Thyroid gland (tissue), 4 donors: ENCODE data around the gene RPL11. TPM values are rescaled to one million over a fixed set of nuclear protein-coding genes. Genes with fewer than 3 reads are reported as not detected.
A peak's percentile ranks its signal among the peaks of the same experiment; 100 is the strongest.

Experiments
- DNase-seq, 2 donors: peaks; one replicate each; pipeline ENCODE4 v3.0.0-alpha.2; 2019
- H3K27ac ChIP-seq, 3 donors: fragments of 200-600 bp; sonication (generic); 1 replicate in 2 of 3; 2 replicates in 1 of 3; pipeline ENCODE4 v1.5.1; 2016 to 2019; ENCODE audit warnings: mild to moderate bottlenecking in 1 of 3, moderate library complexity in 1 of 3
- H3K27me3 ChIP-seq: fragments of 200-600 bp; sonication (generic); one replicate; pipeline ENCODE4 v1.5.1; 2019
- H3K36me3 ChIP-seq, 2 donors: fragments of 200-600 bp; sonication (generic); one replicate each; pipeline ENCODE4 v1.5.1; 2016 to 2019
- H3K4me1 ChIP-seq, 2 donors: fragments of 200-600 bp; sonication (generic); one replicate each; pipeline ENCODE4 v1.5.1; 2017 to 2019
- H3K4me3 ChIP-seq, 3 donors: fragments of 200-600 bp; sonication (generic); replicated peaks in 1 of 3; 1 replicate in 2 of 3; 2 replicates in 1 of 3; pipeline ENCODE4 v1.5.1; 2016; ENCODE audit warnings: mild to moderate bottlenecking in 1 of 3
- H3K9me3 ChIP-seq: fragments of 200-600 bp; sonication (generic); one replicate; pipeline ENCODE4 v1.5.1; 2017
- POLR2A ChIP-seq, 2 donors: fragments of 450-650 bp; IDR thresholded peaks; one replicate each; pipeline ENCODE4 v1.6.1; 2017; ENCODE audit warnings: antibody characterized with exemption in 2 of 2, mild to moderate bottlenecking in 2 of 2, moderate library complexity in 1 of 2
- WGBS, 2 donors: methylation state at CpG; one replicate each; pipeline ENCODE4 v1.1.5; 2017; 5-methylcytosine and 5-hydroxymethylcytosine counted together
- intact Hi-C: fragments of 100-400 bp; cut with DNase I; formaldehyde crosslinking; loops from one replicate; pipeline ENCODE4 v1.15.1; 2023
- total RNA-seq, 4 donors: library from RNA; depleted of rRNA; stranded (reverse); fragments of >200 nt; gene quantifications; one replicate each; pipeline ENCODE4 v1.2.3, GENCODE V29; 2016
- TF ChIP-seq, protein P1 (sequence below), 6 experiments: fragments of 200-600 bp in 3 of 6; fragments of 450-650 bp in 3 of 6; sonication (generic) in 3 of 6; IDR thresholded peaks; one replicate each; pipeline ENCODE4 v1.5.1; 2016 to 2019; ENCODE audit warnings: antibody characterized with exemption in 6 of 6, mild to moderate bottlenecking in 2 of 6, inconsistent platforms in 1 of 6, moderate library complexity in 1 of 6

The RPL11 gene
- total RNA-seq, 4 donors from 2014 or later = 669 to 1,720 (median 801) TPM

DNA sequence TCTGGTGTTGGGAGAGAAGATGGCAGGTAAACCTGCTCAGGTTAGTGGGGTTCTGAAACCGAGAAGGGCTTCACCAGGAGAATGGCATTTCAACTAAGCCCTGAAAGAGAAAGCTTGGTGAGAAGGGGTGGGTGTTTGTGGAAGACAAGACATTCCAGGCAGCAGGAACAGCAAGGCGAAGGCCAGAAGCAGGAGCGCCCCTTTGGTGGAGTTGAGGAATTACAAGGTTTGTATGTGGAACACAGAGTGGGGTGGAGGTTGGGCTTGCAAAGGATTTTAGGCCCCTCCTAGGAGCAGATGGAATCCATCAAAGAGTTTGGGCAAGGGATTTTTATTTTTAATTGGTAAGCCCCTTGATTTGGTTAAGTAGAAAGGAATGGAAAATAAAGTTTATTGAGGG lies 26.9 kb downstream of the RPL11 start:
- no peak for TF ChIP-seq POLR2A (IDR thresholded peaks at IDR 0.05)
- TF ChIP-seq, protein P1, sequence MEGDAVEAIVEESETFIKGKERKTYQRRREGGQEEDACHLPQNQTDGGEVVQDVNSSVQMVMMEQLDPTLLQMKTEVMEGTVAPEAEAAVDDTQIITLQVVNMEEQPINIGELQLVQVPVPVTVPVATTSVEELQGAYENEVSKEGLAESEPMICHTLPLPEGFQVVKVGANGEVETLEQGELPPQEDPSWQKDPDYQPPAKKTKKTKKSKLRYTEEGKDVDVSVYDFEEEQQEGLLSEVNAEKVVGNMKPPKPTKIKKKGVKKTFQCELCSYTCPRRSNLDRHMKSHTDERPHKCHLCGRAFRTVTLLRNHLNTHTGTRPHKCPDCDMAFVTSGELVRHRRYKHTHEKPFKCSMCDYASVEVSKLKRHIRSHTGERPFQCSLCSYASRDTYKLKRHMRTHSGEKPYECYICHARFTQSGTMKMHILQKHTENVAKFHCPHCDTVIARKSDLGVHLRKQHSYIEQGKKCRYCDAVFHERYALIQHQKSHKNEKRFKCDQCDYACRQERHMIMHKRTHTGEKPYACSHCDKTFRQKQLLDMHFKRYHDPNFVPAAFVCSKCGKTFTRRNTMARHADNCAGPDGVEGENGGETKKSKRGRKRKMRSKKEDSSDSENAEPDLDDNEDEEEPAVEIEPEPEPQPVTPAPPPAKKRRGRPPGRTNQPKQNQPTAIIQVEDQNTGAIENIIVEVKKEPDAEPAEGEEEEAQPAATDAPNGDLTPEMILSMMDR (IDR thresholded peaks at IDR 0.05) = peak in 3 of 6 experiments; percentile 34 to 47 (median 38)
- no peaks in the 10 kb centered on the region for H3K27me3 ChIP-seq
- no peaks in the 10 kb centered on the region for H3K4me1 ChIP-seq
- no peaks in the 10 kb centered on the region for H3K36me3 ChIP-seq
- no peak overlapping the region for H3K4me3 ChIP-seq
- no peaks in the 10 kb centered on the region for H3K9me3 ChIP-seq
- peak; percentile 5 to 22 for DNase-seq
- WGBS, 2 donors = 65 to 67% methylated on average over 3 of the region's 3 CpGs
- intact Hi-C loops = no loop called here
- H3K27ac ChIP-seq = no peak overlapping the region

DNA sequence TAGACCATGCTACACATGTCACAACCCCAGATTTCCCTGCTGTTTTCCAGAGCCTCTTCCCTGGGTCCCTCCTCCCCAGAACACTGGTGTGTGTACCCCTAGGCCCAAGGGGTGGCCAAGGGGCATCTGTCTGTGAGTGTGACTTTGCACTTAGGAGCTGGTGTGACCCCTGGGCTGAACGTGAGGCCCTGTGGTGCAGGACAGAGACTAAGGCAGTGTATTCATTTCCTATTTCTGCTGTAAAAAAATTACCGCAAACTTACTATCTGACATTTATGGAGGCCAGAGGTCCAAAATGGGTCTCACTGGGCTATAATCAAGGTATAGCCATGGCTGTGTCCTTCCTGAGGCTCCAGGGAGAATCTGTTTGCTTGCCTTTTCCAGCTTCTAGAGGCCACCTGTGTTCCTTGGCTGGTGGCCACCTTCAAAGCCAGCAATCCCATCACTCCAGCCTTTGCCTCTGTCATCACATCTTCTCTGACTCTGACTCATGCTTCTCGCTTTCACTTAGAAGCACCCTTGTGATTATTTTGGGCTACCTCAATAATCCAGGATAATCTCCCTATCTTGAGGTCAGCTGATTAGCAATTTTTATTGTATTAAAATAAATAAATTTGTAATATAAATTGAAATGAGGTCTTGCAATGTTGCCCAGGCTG lies 27.7 kb downstream of the RPL11 start:
- intact Hi-C loops = no loop called here
- Histone ChIP-seq H3K27me3 (no peaks in the 10 kb centered on the region), H3K9me3 (no peaks in the 10 kb centered on the region), H3K27ac (no peak overlapping the region), H3K36me3 (no peaks in the 10 kb centered on the region), H3K4me1 (no peaks in the 10 kb centered on the region), H3K4me3 (no peak overlapping the region)
- 86 to 95% methylated on average over 3 of the region's 3 CpGs for WGBS, 2 donors
- TF ChIP-seq, protein P1 (IDR thresholded peaks at IDR 0.05) = no peak
- TF ChIP-seq POLR2A (IDR thresholded peaks at IDR 0.05) = no peak
- DNase-seq = no peak

DNA sequence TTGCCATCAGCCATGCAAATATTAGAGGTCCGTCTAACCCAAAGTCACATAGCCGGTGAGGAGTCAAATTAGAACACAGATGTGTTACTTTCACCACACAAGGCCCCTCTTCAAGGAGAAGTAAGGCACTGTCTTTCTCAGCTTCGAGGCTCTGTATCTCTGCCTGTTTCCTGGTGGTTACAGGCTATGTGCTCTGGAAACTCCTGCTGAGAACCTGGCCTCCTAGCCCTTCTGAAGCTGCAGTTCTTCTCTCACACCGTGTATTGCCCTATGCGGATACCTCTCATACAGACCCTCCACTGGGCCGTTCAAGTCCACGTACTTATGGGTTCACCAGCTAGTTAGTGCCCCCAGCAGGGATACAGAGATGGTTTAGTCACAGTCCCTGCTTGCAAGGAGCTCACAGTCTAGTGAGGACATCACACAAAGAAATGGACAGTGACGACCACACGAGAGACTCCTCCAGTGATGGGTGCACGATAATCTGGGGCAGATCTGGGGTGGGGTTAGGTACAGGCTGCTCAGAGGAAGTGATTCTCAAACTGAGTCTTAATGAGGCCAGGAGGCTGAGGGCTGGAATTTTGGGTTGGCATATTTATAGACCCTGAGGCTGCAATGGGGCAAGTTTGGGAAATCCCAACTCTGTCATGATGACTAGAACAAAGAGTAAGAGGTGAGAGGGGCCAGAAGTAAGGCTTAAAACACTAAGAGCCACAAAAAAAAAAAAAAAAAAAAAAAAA lies 28.8 kb downstream of the RPL11 start:
- H3K36me3 ChIP-seq = no peaks in the 10 kb centered on the region
- no peaks in the 10 kb centered on the region for H3K9me3 ChIP-seq
- 91 to 94% methylated on average over 10 of the region's 10 CpGs for WGBS, 2 donors
- no peaks in the 10 kb centered on the region for H3K27me3 ChIP-seq
- TF ChIP-seq, protein P1 (IDR thresholded peaks at IDR 0.05) = no peak
- TF ChIP-seq POLR2A (IDR thresholded peaks at IDR 0.05) = no peak
- no peak overlapping the region for H3K4me3 ChIP-seq
- no peak overlapping the region for H3K27ac ChIP-seq
- H3K4me1 ChIP-seq = no peaks in the 10 kb centered on the region
- intact Hi-C loops = no loop called here
- DNase-seq = no peak

DNA sequence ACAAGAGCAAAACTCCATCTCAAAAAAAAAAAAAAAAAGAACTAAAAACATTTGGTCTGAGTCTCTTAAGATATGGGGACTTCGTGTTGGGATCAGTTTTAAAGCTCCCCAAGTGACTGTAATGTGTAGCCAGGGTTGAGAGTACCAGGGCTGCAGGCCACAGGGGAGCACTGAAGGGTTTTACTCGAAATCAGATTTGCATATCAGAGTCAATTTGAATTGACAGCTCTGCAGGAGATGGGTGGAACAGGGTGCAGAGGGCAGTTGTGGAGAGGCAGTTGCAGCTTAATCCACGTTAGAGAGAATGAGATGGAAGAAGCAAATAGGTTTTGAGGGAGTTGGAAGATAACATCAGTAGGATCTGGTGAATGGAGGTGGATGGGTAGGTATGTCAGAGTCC lies 31.0 kb downstream of the RPL11 start:
- intact Hi-C loops = no loop called here
- 76 to 77% methylated on average over 3 of the region's 3 CpGs for WGBS, 2 donors
- no peak for DNase-seq
- no peaks in the 10 kb centered on the region for H3K9me3 ChIP-seq
- H3K27me3 ChIP-seq = no peaks in the 10 kb centered on the region
- TF ChIP-seq POLR2A (IDR thresholded peaks at IDR 0.05) = no peak
- TF ChIP-seq, protein P1 (IDR thresholded peaks at IDR 0.05) = no peak
- H3K27ac ChIP-seq = no peak overlapping the region
- H3K4me1 ChIP-seq = peaks cover 8 to 11% of the 10 kb centered on the region in 2 donors
- no peaks in the 10 kb centered on the region for H3K36me3 ChIP-seq
- no peak overlapping the region for H3K4me3 ChIP-seq

DNA sequence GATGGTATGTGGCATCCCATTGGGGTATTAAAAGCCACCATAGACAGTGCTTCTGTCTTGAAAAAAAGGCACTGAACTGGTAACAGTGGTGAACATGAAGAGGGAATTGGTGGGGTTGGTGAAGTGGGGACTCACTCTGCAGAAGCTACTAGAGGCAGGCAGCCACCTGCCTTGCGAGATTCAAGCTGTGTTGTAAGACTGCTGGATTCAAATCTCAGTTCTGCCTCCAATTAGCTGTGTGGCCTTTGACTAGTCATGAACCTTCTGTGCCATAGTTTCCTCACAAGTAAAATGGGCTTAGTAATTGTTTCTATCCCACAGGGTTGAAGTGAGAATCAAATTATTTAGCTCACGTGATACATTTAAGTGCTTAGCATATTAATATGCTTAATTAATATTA lies 35.1 kb downstream of the RPL11 start:
- no peak for DNase-seq
- Histone ChIP-seq H3K9me3 (no peaks in the 10 kb centered on the region), H3K36me3 (no peaks in the 10 kb centered on the region), H3K27me3 (no peaks in the 10 kb centered on the region), H3K4me3 (no peak overlapping the region), H3K4me1 (peaks cover 20 to 28% of the 10 kb centered on the region in 2 donors), H3K27ac (peak overlapping the region; percentile 5 to 74 (median 64))
- 87 to 98% methylated on average over 2 of the region's 2 CpGs for WGBS, 2 donors
- intact Hi-C loops = no loop called here
- no peak for TF ChIP-seq POLR2A (IDR thresholded peaks at IDR 0.05)
- TF ChIP-seq, protein P1 (IDR thresholded peaks at IDR 0.05) = no peak
